K562 (cell line): ENCODE measurements around the gene CDCP1. TPM values are rescaled to one million over a fixed set of nuclear protein-coding genes. Genes with fewer than 3 reads are reported as not detected.
A peak's percentile ranks its signal among the peaks of the same experiment; 100 is the strongest.

ENCODE experiments used
- ARID2 ChIP-seq: fragments of 450-650 bp; IDR thresholded peaks from 2 replicates; pipeline ENCODE4 v1.6.1; 2017; ENCODE audit warnings: antibody characterized with exemption, mild to moderate bottlenecking
- ASH1L ChIP-seq: fragments of 450-650 bp; IDR thresholded peaks from 2 replicates; pipeline ENCODE4 v1.6.1; 2018; ENCODE audit warnings: borderline replicate concordance, mild to moderate bottlenecking, low read depth; ENCODE audit not compliant: partially characterized antibody
- BACH1 ChIP-seq: fragments of 200-800 bp; sonication (Bioruptor generic); IDR thresholded peaks from 2 replicates; pipeline ENCODE4 v1.6.1; 2016; ENCODE audit warnings: missing genetic modification characterization, missing compliant biosample characterization
- BMI1 ChIP-seq: fragments of 150-350 bp; IDR thresholded peaks from 2 replicates; pipeline ENCODE4 v1.6.1; 2014; ENCODE audit warnings: low read length
- BRD9 ChIP-seq: fragments of 450-650 bp; IDR thresholded peaks from 2 replicates; pipeline ENCODE4 v1.6.1; 2018; ENCODE audit warnings: low read depth; ENCODE audit not compliant: partially characterized antibody
- GABPB1 ChIP-seq: sonication (generic); formaldehyde crosslinking; IDR thresholded peaks from 2 replicates; pipeline ENCODE4 v1.8.0; 2022; ENCODE audit warnings: mild to moderate bottlenecking, missing genetic modification reagents
- HMGN3 ChIP-seq: IDR thresholded peaks from 2 replicates; pipeline ENCODE4 v1.6.1; 2011; ENCODE audit warnings: borderline replicate concordance, low read depth, mild to moderate bottlenecking, mixed read lengths, low read length; ENCODE audit not compliant: insufficient read length; ENCODE audit errors: extremely low read depth
- HNRNPLL ChIP-seq: fragments of 200-400 bp; formaldehyde crosslinking; IDR thresholded peaks from 2 replicates; pipeline ENCODE4 v1.6.1; 2017; ENCODE audit warnings: low read length, low read depth, mild to moderate bottlenecking; ENCODE audit not compliant: poor library complexity, severe bottlenecking
- MCM3 ChIP-seq: fragments of 450-650 bp; IDR thresholded peaks from 2 replicates; pipeline ENCODE4 v1.6.1; 2016
- PHF21A ChIP-seq: fragments of 450-650 bp; IDR thresholded peaks from 2 replicates; pipeline ENCODE4 v1.6.1; 2017; ENCODE audit warnings: low read depth, borderline replicate concordance
- RBM15 ChIP-seq: fragments of 200-400 bp; formaldehyde crosslinking; IDR thresholded peaks from 2 replicates; pipeline ENCODE4 v1.6.1; 2018; ENCODE audit warnings: mild to moderate bottlenecking, low read length, moderate library complexity; ENCODE audit not compliant: insufficient read depth
- USF2 ChIP-seq: sonication (generic); formaldehyde crosslinking; IDR thresholded peaks from 2 replicates; pipeline ENCODE4 v1.5.0; 2020; ENCODE audit warnings: missing genetic modification reagents
- YBX1 ChIP-seq: fragments of 450-650 bp; IDR thresholded peaks from 2 replicates; pipeline ENCODE4 v1.7.1; 2016; ENCODE audit warnings: mild to moderate bottlenecking
- ZBTB34 ChIP-seq: fragments of 250-450 bp; sonication (Bioruptor Pico); IDR thresholded peaks from 2 replicates; pipeline ENCODE4 v1.8.0; 2021; ENCODE audit warnings: mild to moderate bottlenecking, moderate library complexity
- ZHX1 ChIP-seq: fragments of 150-350 bp; conservative IDR thresholded peaks from 2 replicates; pipeline ENCODE4 v1.6.1; 2014; ENCODE audit warnings: low read length
- ZNF384 ChIP-seq: IDR thresholded peaks from 2 replicates; pipeline ENCODE4 v1.6.1; 2012; ENCODE audit warnings: low read depth, low read length, improper control_type of control experiment
- ZNF431 ChIP-seq: sonication (generic); formaldehyde crosslinking; IDR thresholded peaks from 2 replicates; pipeline ENCODE4 v1.8.0; 2022; ENCODE audit warnings: mild to moderate bottlenecking, missing genetic modification reagents
- ZNF592 ChIP-seq: fragments of 450-650 bp; IDR thresholded peaks from 2 replicates; pipeline ENCODE4 v1.6.1; 2017; ENCODE audit warnings: antibody characterized with exemption, mild to moderate bottlenecking
- ZNF668 ChIP-seq: fragments of 250-450 bp; sonication (Bioruptor Pico); IDR thresholded peaks from 2 replicates; pipeline ENCODE4 v1.8.0; 2022; ENCODE audit warnings: mild to moderate bottlenecking, inconsistent platforms
- ZNF75A ChIP-seq: fragments of 450-650 bp; formaldehyde crosslinking; IDR thresholded peaks from 2 replicates; pipeline ENCODE4 v1.4.0; 2020; ENCODE audit warnings: mild to moderate bottlenecking
- ZNF785 ChIP-seq: fragments of 250-450 bp; sonication (Bioruptor Pico); IDR thresholded peaks from 2 replicates; pipeline ENCODE4 v1.4.0; 2020; ENCODE audit warnings: mild to moderate bottlenecking
- polyA plus RNA-seq, 8 experiments: library from polyadenylated mRNA; depleted of rRNA in 4 of 8; stranded (reverse) in 5 of 8; unstranded in 3 of 8; fragments of >200 nt; fragmentation: Nextera tagmentation in 2 of 8; fragmentation: Illumina TruSeq in 1 of 8; extraction: Ambion mirVana in 2 of 8; extraction: Trizol in 1 of 8; gene quantifications; 2 replicates each; pipeline versions ENCODE4 v1.2.1 to v1.2.3, GENCODE V29; 2011 to 2014; ENCODE audit warnings: inconsistent platforms in 1 of 8, missing spikeins in 1 of 8
- total RNA-seq, 7 experiments: library from RNA; depleted of rRNA in 6 of 7; stranded (reverse); fragments of >200 nt in 6 of 7; fragmentation: Illumina TruSeq in 2 of 7; extraction: Trizol in 2 of 7; gene quantifications; 2 replicates each; pipeline versions ENCODE4 v1.2.1 to v1.2.3, GENCODE V29; 2011 to 2021; ENCODE audit warnings: low replicate concordance in 1 of 7

CDCP1 gene
- total and polyA plus RNA-seq, 9 of the 15 experiments (the other 6 are each of a cell fraction or from before 2014, with no cell fraction given), result 3.9 to 16.4 (median 5.2) TPM

- TF ChIP-seq YBX1 (no peak), ZNF384 (no peak), BRD9 (no peak), ZNF592 (peak; percentile 100), BMI1 (no peak), HMGN3 (no peak), ZNF75A (CRISPR knock-in tag) (peak; percentile 79), USF2 (no peak), HNRNPLL (no peak), ARID2 (no peak), PHF21A (no peak), BACH1 (tag) (peak; percentile 95), ZHX1 (no peak), RBM15 (no peak), ZBTB34 (CRISPR knock-in tag) (peak; percentile 90), ASH1L (no peak), ZNF431 (CRISPR knock-in tag) (no peak), ZNF785 (CRISPR knock-in tag) (peak; percentile 43; the same call in 1 of the 2 replicates), ZNF668 (CRISPR knock-in tag) (peak; percentile 97), MCM3 (no peak), GABPB1 (no peak)
Measured at GRCh38 chr3:45054196-45054857, 91.9 kb downstream of the CDCP1 start (continued).
